NCI-H2196 treated with DMSO at 0.1 percent for 48 hours (cell line): ENCODE measurements around the gene FAM171A1.

Experiments
- DNase-seq: peaks from one replicate; lab custom pipeline; 2025; ENCODE audit not compliant: unreplicated experiment; lab: John Stamatoyannopoulos, UW

FAM171A1 gene

DNA sequence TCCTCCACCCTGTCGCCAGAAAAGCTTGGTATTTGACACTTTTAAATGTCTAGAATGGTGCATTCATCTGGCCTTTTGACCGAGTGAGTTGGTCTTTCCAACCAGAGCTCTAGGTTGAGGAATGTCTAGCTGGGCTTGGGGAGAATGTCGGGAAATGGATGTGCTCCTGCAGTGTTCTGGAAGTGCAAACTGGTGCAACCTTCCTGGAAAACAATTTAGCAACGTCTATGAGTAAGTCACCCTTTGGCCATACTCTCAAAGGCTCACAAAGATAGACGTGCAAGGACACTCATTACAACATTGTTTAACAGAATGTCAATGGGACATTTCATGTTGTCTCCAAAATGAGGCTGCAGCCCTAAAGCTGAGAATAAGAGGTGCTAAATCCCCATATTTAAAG is 190.4 kb downstream of the FAM171A1 start:
- DNase-seq: no peak

GRCh38 chr10:15176269-15176668 is 194.8 kb downstream of the FAM171A1 start:
- DNase-seq: no peak

DNA sequence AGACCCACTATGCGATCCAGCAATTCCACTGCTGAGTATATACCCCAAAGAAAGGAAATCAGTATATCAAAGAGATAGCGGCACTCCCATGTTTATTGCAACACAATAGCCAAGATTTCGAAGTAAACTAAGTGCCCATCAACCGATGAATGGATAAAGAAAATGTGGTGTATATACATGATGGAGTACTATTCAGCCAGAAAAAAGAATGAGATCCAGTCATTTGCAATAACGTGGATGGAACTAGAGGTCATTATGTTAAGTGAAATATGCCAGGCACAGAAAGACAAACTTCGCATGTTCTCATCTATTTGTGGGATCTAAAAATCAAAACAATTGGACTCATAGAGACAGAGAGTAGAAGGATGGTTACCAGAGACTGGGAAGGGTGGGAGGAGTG is 195.5 kb downstream of the FAM171A1 start:
- DNase-seq: no peak

DNA sequence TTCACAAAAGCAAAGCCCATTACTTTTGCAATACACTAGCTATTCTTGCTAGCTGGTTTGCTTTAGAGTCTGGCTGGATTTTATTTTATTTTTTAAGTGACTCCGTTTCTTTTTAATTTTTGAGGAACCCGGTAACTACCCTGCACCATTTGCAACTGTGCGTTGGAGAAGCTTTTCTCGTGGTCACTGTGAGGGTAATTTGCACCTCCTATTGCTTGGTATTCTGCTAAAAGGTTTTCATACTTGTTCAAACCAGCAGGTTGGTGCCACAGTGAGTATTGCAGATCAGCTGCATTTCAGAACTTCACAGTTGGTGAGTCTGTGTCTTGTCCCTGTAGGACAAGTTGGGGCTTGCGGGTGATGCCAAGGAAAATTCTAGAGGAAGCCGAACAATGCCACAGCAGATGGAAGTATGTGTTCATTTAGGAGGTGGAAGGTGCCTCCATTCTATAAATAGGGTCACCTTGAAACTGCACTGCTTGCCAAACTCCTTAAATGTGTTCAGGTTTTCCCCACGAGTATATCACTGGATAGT is 198.7 kb downstream of the FAM171A1 start:
- no peak for DNase-seq

- DNase-seq: no peak
Measured at GRCh38 chr10:15169555-15170401, 201.3 kb downstream of the FAM171A1 start.

DNA sequence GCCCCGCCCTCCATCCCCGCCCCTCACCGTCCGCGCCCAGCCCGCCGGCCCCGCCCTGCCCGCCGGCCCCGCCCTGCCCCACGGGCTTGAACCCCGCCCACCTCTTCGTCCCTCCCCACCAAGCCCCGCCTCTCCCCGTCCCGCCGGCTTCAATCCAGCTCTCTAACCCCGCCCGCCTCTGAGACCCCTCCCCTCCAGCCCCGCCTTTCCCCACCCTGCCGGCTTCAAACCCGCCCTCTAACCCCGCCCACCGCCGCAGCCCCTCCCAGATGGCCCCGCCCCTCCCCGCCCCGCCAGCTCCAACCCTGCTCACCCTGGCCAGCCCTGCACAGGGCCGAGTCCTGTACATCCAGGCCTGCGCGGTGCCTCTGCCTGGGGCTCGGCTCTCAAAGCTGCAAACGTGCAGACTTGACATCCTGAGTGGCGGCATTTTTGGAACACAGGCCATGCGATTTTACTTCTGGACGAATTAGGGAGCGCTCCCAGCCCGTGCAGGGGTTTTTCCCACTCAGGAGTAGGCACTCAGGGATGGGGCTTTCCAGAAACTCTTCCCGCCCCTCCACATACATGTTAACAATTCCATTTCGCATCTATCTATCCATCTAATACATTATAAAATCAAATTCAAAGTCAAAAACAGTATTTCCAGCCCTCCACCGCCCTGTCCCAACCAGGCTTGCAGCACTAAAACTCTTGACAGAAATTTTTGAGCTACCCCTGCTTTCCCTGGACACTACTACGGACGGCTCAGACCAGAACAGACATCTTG is 202.1 kb downstream of the FAM171A1 start:
- peak; percentile 48 for DNase-seq

DNA sequence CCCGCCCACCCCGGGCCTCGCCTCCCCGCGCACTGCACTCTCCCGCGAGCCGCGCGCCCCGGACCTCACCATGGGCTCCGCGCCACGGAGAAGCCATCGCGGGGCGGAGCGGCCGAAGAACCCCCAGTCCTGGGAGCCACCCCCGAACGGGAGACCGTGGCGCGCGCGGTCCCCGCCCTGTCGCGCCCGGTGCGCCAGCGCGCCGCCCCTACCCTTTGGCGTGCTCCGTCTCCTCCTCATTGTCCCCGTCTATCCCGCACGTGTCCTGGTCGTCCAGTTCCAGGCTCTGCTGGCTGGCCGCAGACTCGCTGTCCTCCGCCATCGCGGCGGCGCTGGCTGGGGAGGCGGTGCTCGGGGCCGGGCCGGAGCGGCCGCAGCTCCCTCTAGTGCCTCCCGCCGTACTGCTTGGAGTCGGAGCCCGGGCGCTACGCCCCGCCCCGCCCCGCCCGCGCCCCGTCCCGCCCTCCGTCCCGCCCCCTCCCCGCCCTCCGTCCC is 202.8 kb downstream of the FAM171A1 start, which contains the start of gene NMT2:
Gene NMT2 (minus strand): TSS at position 403 of the 495 bp plus-strand sequence. CDS start 81 bp downstream, at position 322.
- DNase-seq: peak; percentile 58

GRCh38 chr10:15167411-15168290 is 203.4 kb downstream of the FAM171A1 start:
- no peak for DNase-seq

DNA sequence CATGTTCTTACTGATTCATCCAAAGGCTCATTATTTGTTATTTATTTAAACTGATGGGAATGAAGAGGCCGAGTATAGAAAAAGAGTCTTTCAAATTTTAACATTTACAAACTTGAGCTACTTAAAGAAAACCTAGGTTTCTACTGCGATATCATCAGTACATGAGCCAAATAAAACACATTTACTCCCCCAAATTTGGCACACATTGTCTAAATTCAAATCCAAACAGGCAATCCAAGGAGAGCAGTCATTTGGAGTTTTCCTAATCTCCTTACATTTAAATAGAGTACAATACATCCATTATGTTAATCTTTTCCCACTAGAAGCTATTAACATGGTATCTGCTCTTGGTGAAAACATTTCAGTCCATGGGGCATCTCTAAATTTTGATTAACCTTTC is 204.8 kb downstream of the FAM171A1 start:
- no peak for DNase-seq

DNA sequence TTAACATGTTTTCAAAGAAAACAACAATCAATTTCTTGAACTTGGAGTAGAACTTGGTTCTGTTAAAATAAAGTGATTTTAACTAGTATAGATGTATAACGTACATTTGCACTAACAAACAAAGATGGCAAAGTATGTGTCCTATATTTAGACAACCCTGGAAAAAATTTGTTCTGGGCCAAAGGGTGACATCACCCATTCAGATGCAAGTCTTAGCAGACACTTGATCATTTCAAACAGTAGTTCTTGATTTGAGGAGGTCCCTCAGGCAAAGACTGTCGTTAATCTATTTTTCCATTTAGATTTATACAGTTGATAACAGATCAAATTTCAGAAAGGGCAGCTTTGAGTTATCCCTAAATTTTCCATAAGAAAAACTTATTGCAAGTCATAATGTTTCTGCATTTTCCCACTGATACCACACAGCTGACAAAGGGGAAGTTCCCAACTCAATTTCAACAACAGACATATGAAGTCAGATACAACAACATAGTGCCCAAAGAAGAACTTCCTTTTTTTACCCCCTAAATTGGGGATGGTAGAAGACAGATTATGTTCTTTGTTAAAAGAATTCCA is 207.7 kb downstream of the FAM171A1 start:
- DNase-seq: no peak
